RPMI8226 (cell line): ENCODE measurements around the gene SLC8B1.
"Not testable (repeated sequence)": the region's sequence is repeated elsewhere in the genome, so short reads cannot be mapped to it uniquely, and the experiment has no call there.

Experiments
- DNase-seq: peaks from one replicate; pipeline ENCODE4 v3.0.0-alpha.2; 2015

SLC8B1 gene

GRCh38 chr12:113354192-113354591 is 19.3 kb upstream of the SLC8B1 start:
- DNase-seq, result not testable (repeated sequence)

GRCh38 chr12:113351089-113351488 is 16.2 kb upstream of the SLC8B1 start:
- DNase-seq, result no peak

- no peak for DNase-seq
Observed at GRCh38 chr12:113348849-113349536, 14.1 kb upstream of the SLC8B1 start.

GRCh38 chr12:113347892-113348291 is 13.0 kb upstream of the SLC8B1 start:
- no peak for DNase-seq

- no peak for DNase-seq
Observed at GRCh38 chr12:113347107-113347506, 12.2 kb upstream of the SLC8B1 start.

GRCh38 chr12:113346353-113346752 is 11.4 kb upstream of the SLC8B1 start:
- DNase-seq, result no peak

- no peak for DNase-seq
Observed at GRCh38 chr12:113345318-113345717, 10.4 kb upstream of the SLC8B1 start.

GRCh38 chr12:113341535-113341934 is 6.6 kb upstream of the SLC8B1 start:
- no peak for DNase-seq

GRCh38 chr12:113340061-113340460 is 5.2 kb upstream of the SLC8B1 start:
- DNase-seq, result no peak

GRCh38 chr12:113339540-113339939 is 4.6 kb upstream of the SLC8B1 start:
- no peak for DNase-seq

GRCh38 chr12:113333877-113334785 is 778 bp downstream of the SLC8B1 start:
- DNase-seq, result peak; percentile 32

- no peak for DNase-seq
Observed at GRCh38 chr12:113333418-113333750, 1.5 kb downstream of the SLC8B1 start.

GRCh38 chr12:113332688-113333417 is 2.1 kb downstream of the SLC8B1 start:
- DNase-seq, result peak; percentile 29

- DNase-seq, result no peak
Observed at GRCh38 chr12:113330505-113330904, 4.4 kb downstream of the SLC8B1 start.

GRCh38 chr12:113329791-113330417 is 5.0 kb downstream of the SLC8B1 start:
- no peak for DNase-seq

GRCh38 chr12:113329022-113329790 is 5.7 kb downstream of the SLC8B1 start:
- DNase-seq, result no peak

- DNase-seq, result no peak
Observed at GRCh38 chr12:113328368-113328889, 6.5 kb downstream of the SLC8B1 start.

- DNase-seq, result no peak
Observed at GRCh38 chr12:113326775-113327395, 8.0 kb downstream of the SLC8B1 start.

- DNase-seq, result no peak
Observed at GRCh38 chr12:113325916-113326315, 9.0 kb downstream of the SLC8B1 start.

- DNase-seq, result peak; percentile 44
Observed at GRCh38 chr12:113322343-113322742, 12.6 kb downstream of the SLC8B1 start.

- DNase-seq, result no peak
Observed at GRCh38 chr12:113320401-113320800, 14.5 kb downstream of the SLC8B1 start.
